ENCODE data around the gene MAP2K6.

The MAP2K6 gene

GRCh38 chr17:69560987-69561441 is 146.5 kb downstream of the MAP2K6 start:
- no peaks in the 10 kb centered on the region for H3K27me3 ChIP-seq (ENCODE audit: insufficient read depth, low read length, poor library complexity, severe bottlenecking)
- no peak overlapping the region for H3K4me3 ChIP-seq (ENCODE audit: low read length, poor library complexity, severe bottlenecking)
- no peaks in the 10 kb centered on the region for H3K9me3 ChIP-seq (ENCODE audit: insufficient read depth, low read depth, low read length)
- H3F3A ChIP-seq (ENCODE audit: low read depth), result no peaks in the 10 kb centered on the region
- no peak overlapping the region for H3K4me2 ChIP-seq (ENCODE audit: low read depth, low read length, poor library complexity, severe bottlenecking)
- H3K4me1 ChIP-seq (ENCODE audit: insufficient read depth, low read length, poor library complexity, severe bottlenecking), result no peaks in the 10 kb centered on the region
- H3K79me2 ChIP-seq (ENCODE audit: insufficient read depth, low read length), result no peaks in the 10 kb centered on the region
- no peak overlapping the region for H2AFZ ChIP-seq (ENCODE audit: low read length)
- no peaks in the 10 kb centered on the region for H3K9me2 ChIP-seq (replicated peaks; ENCODE audit: low read depth, low read length)
- TF ChIP-seq EZH2phosphoT487 (IDR thresholded peaks at IDR 0.05; ENCODE audit: borderline replicate concordance), result no peak
- H3K9ac ChIP-seq (ENCODE audit: low read depth, low read length, poor library complexity, severe bottlenecking), result no peak overlapping the region
- no peaks in the 10 kb centered on the region for H4K20me1 ChIP-seq (ENCODE audit: insufficient read depth, low read length, poor library complexity, severe bottlenecking)
- H3K36me3 ChIP-seq (ENCODE audit: insufficient read depth, low read length), result no peaks in the 10 kb centered on the region

GRCh38 chr17:69561462-69561861 is 147.0 kb downstream of the MAP2K6 start:
- H3K9me2 ChIP-seq (replicated peaks; ENCODE audit: low read depth, low read length), result no peaks in the 10 kb centered on the region
- H3K9me3 ChIP-seq (ENCODE audit: insufficient read depth, low read depth, low read length), result no peaks in the 10 kb centered on the region
- H3K4me3 ChIP-seq (ENCODE audit: low read length, poor library complexity, severe bottlenecking), result no peak overlapping the region
- no peaks in the 10 kb centered on the region for H3F3A ChIP-seq (ENCODE audit: low read depth)
- no peak overlapping the region for H2AFZ ChIP-seq (ENCODE audit: low read length)
- no peaks in the 10 kb centered on the region for H3K36me3 ChIP-seq (ENCODE audit: insufficient read depth, low read length)
- no peaks in the 10 kb centered on the region for H3K4me1 ChIP-seq (ENCODE audit: insufficient read depth, low read length, poor library complexity, severe bottlenecking)
- H3K9ac ChIP-seq (ENCODE audit: low read depth, low read length, poor library complexity, severe bottlenecking), result no peak overlapping the region
- H3K79me2 ChIP-seq (ENCODE audit: insufficient read depth, low read length), result no peaks in the 10 kb centered on the region
- H3K27me3 ChIP-seq (ENCODE audit: insufficient read depth, low read length, poor library complexity, severe bottlenecking), result no peaks in the 10 kb centered on the region
- TF ChIP-seq CTCF (conservative IDR thresholded peaks at IDR 0.05; ENCODE audit: low read length) (no peak), EZH2phosphoT487 (IDR thresholded peaks at IDR 0.05; ENCODE audit: borderline replicate concordance) (no peak)
- no peak overlapping the region for H3K4me2 ChIP-seq (ENCODE audit: low read depth, low read length, poor library complexity, severe bottlenecking)
- no peaks in the 10 kb centered on the region for H4K20me1 ChIP-seq (ENCODE audit: insufficient read depth, low read length, poor library complexity, severe bottlenecking)

- no peak overlapping the region for H3K4me2 ChIP-seq (ENCODE audit: low read depth, low read length, poor library complexity, severe bottlenecking)
- H3K4me3 ChIP-seq (ENCODE audit: low read length, poor library complexity, severe bottlenecking), result no peak overlapping the region
- H4K20me1 ChIP-seq (ENCODE audit: insufficient read depth, low read length, poor library complexity, severe bottlenecking), result no peaks in the 10 kb centered on the region
- no peaks in the 10 kb centered on the region for H3K36me3 ChIP-seq (ENCODE audit: insufficient read depth, low read length)
- no peak overlapping the region for H2AFZ ChIP-seq (ENCODE audit: low read length)
- no peaks in the 10 kb centered on the region for H3K27me3 ChIP-seq (ENCODE audit: insufficient read depth, low read length, poor library complexity, severe bottlenecking)
- H3K79me2 ChIP-seq (ENCODE audit: insufficient read depth, low read length), result no peaks in the 10 kb centered on the region
- no peak overlapping the region for H3K9ac ChIP-seq (ENCODE audit: low read depth, low read length, poor library complexity, severe bottlenecking)
- TF ChIP-seq EZH2phosphoT487 (IDR thresholded peaks at IDR 0.05; ENCODE audit: borderline replicate concordance) (no peak), CTCF (conservative IDR thresholded peaks at IDR 0.05; ENCODE audit: low read length) (no peak)
- no peaks in the 10 kb centered on the region for H3F3A ChIP-seq (ENCODE audit: low read depth)
- no peaks in the 10 kb centered on the region for H3K4me1 ChIP-seq (ENCODE audit: insufficient read depth, low read length, poor library complexity, severe bottlenecking)
- no peaks in the 10 kb centered on the region for H3K9me2 ChIP-seq (replicated peaks; ENCODE audit: low read depth, low read length)
- H3K9me3 ChIP-seq (ENCODE audit: insufficient read depth, low read depth, low read length), result no peaks in the 10 kb centered on the region
Observed at GRCh38 chr17:69565447-69565846, 150.9 kb downstream of the MAP2K6 start.

DNA sequence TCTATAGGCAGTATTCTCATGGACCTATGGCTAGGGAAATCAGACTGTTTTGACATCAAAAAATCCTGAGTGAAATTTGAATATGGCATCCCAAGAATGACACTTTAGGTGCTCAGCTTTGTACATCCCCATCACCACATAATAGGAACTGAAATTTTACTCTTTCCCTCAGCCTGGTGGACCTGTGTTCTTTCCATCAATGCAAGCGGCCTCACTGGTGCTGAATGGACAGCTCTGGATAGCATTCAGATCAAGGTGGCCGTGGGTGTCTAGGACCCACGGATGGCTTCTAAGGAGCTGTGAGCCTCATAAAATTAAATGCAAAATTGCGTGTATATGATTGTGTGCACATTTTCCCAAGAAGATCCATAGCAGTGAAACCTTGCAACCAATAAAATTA is 152.6 kb downstream of the MAP2K6 start:
- Histone ChIP-seq H3F3A (ENCODE audit: low read depth) (no peaks in the 10 kb centered on the region), H3K9ac (ENCODE audit: low read depth, low read length, poor library complexity, severe bottlenecking) (no peak overlapping the region), H4K20me1 (ENCODE audit: insufficient read depth, low read length, poor library complexity, severe bottlenecking) (no peaks in the 10 kb centered on the region), H3K4me3 (ENCODE audit: low read length, poor library complexity, severe bottlenecking) (no peak overlapping the region), H2AFZ (ENCODE audit: low read length) (no peak overlapping the region), H3K9me2 (replicated peaks; ENCODE audit: low read depth, low read length) (no peaks in the 10 kb centered on the region), H3K9me3 (ENCODE audit: insufficient read depth, low read depth, low read length) (no peaks in the 10 kb centered on the region), H3K4me2 (ENCODE audit: low read depth, low read length, poor library complexity, severe bottlenecking) (no peak overlapping the region), H3K27me3 (ENCODE audit: insufficient read depth, low read length, poor library complexity, severe bottlenecking) (no peaks in the 10 kb centered on the region), H3K36me3 (ENCODE audit: insufficient read depth, low read length) (no peaks in the 10 kb centered on the region), H3K79me2 (ENCODE audit: insufficient read depth, low read length) (no peaks in the 10 kb centered on the region), H3K4me1 (ENCODE audit: insufficient read depth, low read length, poor library complexity, severe bottlenecking) (no peaks in the 10 kb centered on the region)
- TF ChIP-seq EZH2phosphoT487 (IDR thresholded peaks at IDR 0.05; ENCODE audit: borderline replicate concordance), result no peak
- no peak for TF ChIP-seq CTCF (conservative IDR thresholded peaks at IDR 0.05; ENCODE audit: low read length)
